ENCODE measurements around the gene BASP1. TPM values are rescaled to one million over a fixed set of nuclear protein-coding genes. Genes with fewer than 3 reads are reported as not detected.
A peak's percentile ranks its signal among the peaks of the same experiment; 100 is the strongest.

BASP1 gene
- total and polyA plus RNA-seq, 2 donors (not counting 1 experiment from before 2014, with no cell fraction given): 53.0 to 66.4 TPM

DNA sequence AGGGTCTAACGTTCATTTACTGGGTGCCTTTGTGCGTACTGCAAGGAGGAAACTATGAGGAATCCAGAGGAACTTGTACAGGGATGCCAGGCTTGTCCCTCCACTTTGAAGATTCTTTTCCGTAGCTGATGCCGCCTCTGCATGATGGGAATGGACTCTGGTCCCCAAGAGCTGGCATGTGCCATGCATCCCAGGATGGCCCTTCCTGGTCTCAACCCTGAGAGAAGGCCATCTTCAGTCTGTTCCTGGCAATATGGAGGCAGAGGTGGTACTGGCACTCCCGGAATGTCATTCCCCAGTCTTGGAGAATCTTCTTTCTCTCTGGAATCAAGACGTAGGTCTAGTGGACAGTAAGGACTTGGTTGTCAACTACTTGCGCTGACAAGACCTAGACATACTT, 61.5 kb downstream of the BASP1 start:
- Histone ChIP-seq H3K27ac (ENCODE audit: low read length in 2 of 2) (peak overlapping the region; percentile 62 to 85), H3K79me2 (ENCODE audit: control insufficient read depth, insufficient read depth, low read length) (peaks cover 55% of the 10 kb centered on the region), H3K4me1 (ENCODE audit: control insufficient read depth in 2 of 2, insufficient read depth in 2 of 2, low read length in 2 of 2) (peaks cover 70 to 72% of the 10 kb centered on the region in 2 donors), H4K20me1 (ENCODE audit: control insufficient read depth, insufficient read depth, low read length, poor library complexity, severe bottlenecking) (no peaks in the 10 kb centered on the region), H3K4me3 (ENCODE audit: control extremely low read depth in 1 of 5, extremely low read depth in 1 of 5, insufficient read depth in 1 of 5, low read depth in 2 of 5, low read length in 4 of 5) (no peak overlapping the region), H2AFZ (ENCODE audit: insufficient read depth, low read depth, low read length, poor library complexity, severe bottlenecking) (no peak overlapping the region), H3K27me3 (replicated peaks in 1 of 4; ENCODE audit: control extremely low read depth in 1 of 4, control insufficient read depth in 3 of 4, insufficient read depth in 4 of 4, low read length in 3 of 4) (no peaks in the 10 kb centered on the region), H3K9ac (ENCODE audit: low read length) (no peak overlapping the region), H3K4me2 (replicated peaks; ENCODE audit: low read depth, low read length, poor library complexity, severe bottlenecking) (peak overlapping the region; percentile 60), H3K36me3 (replicated peaks in 1 of 2; ENCODE audit: control extremely low read depth in 1 of 2, control insufficient read depth in 1 of 2, extremely low read depth in 1 of 2, insufficient read depth in 2 of 2, low read length in 1 of 2) (peaks cover 0 to 13% of the 10 kb centered on the region in 2 experiments), H3K9me3 (ENCODE audit: control extremely low read depth in 1 of 3, control insufficient read depth in 2 of 3, insufficient read depth in 1 of 3, low read length in 2 of 3) (peaks cover 0 to 21% (median 0%) of the 10 kb centered on the region in 3 donors)
- DNase-seq (no peak), ATAC-seq (ENCODE audit: low read depth) (no peak)
- POLR2A ChIA-PET: interaction anchor here (1.2 kb wide), 1 partner anchor 12 kb away, joined by 6 read pairs; no protein-coding TSS in a partner anchor
- TF ChIP-seq CTCF (IDR thresholded peaks at IDR 0.05) (no peak), EZH2 (IDR thresholded peaks at IDR 0.05; ENCODE audit: borderline replicate concordance, insufficient read depth, low read depth, low read length, poor library complexity, severe bottlenecking) (no peak)
- intact Hi-C loops (cut with micrococcal nuclease): loop anchor here (1.0 kb wide), 1 partner anchor 10 kb away; no protein-coding TSS in a partner anchor
- peak overlapping the region; percentile 88 for H3K27ac Mint-ChIP-seq
- no peaks in the 10 kb centered on the region for H3K9me3 Mint-ChIP-seq (ENCODE audit: insufficient read depth)
- CTCF ChIA-PET: interaction anchor here (1.3 to 1.5 kb wide), 4 partner anchors 8 to 45 kb away, joined by 3 to 5 read pairs (median 4); no protein-coding TSS in a partner anchor
- WGBS (ENCODE audit: insufficient coverage): 91% methylated on average over 6 of the region's 7 CpGs
- no peaks in the 10 kb centered on the region for H3K27me3 Mint-ChIP-seq
- peak overlapping the region; percentile 71 for H3K4me3 Mint-ChIP-seq
- peaks cover 81% of the 10 kb centered on the region for H3K4me1 Mint-ChIP-seq

DNA sequence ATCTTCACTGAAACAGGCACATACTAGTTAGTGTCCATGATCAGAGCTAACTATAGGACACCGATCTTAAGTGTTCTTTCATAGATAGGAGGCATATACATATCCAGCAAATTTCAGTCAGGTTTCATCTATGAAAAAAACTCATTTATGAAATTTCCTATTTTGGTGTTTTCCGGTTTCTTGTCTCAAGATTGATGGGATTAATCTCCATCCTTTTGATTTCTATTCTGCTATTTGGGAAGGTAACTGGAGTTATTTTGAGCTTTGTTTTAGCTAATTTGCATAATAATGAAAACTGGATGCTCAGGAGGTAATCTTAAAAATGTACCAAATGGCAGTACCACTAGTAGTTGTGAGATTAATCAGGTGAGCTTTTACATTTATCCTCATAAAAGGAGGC, 62.1 kb downstream of the BASP1 start:
- Histone ChIP-seq H3K4me1 (ENCODE audit: control insufficient read depth in 2 of 2, insufficient read depth in 2 of 2, low read length in 2 of 2) (peaks cover 75 to 76% of the 10 kb centered on the region in 2 donors), H3K9ac (ENCODE audit: low read length) (no peak overlapping the region), H3K27ac (ENCODE audit: low read length in 2 of 2) (peak overlapping the region in 1 of 2 donors; percentile 85), H2AFZ (ENCODE audit: insufficient read depth, low read depth, low read length, poor library complexity, severe bottlenecking) (no peak overlapping the region), H3K4me3 (ENCODE audit: control extremely low read depth in 1 of 5, extremely low read depth in 1 of 5, insufficient read depth in 1 of 5, low read depth in 2 of 5, low read length in 4 of 5) (no peak overlapping the region), H3K36me3 (replicated peaks in 1 of 2; ENCODE audit: control extremely low read depth in 1 of 2, control insufficient read depth in 1 of 2, extremely low read depth in 1 of 2, insufficient read depth in 2 of 2, low read length in 1 of 2) (peaks cover 0 to 13% of the 10 kb centered on the region in 2 experiments), H3K79me2 (ENCODE audit: control insufficient read depth, insufficient read depth, low read length) (peaks cover 50% of the 10 kb centered on the region), H4K20me1 (ENCODE audit: control insufficient read depth, insufficient read depth, low read length, poor library complexity, severe bottlenecking) (no peaks in the 10 kb centered on the region), H3K9me3 (ENCODE audit: control extremely low read depth in 1 of 3, control insufficient read depth in 2 of 3, insufficient read depth in 1 of 3, low read length in 2 of 3) (peaks cover 0 to 23% (median 0%) of the 10 kb centered on the region in 3 donors), H3K4me2 (replicated peaks; ENCODE audit: low read depth, low read length, poor library complexity, severe bottlenecking) (no peak overlapping the region), H3K27me3 (replicated peaks in 1 of 4; ENCODE audit: control extremely low read depth in 1 of 4, control insufficient read depth in 3 of 4, insufficient read depth in 4 of 4, low read length in 3 of 4) (no peaks in the 10 kb centered on the region)
- Mint-ChIP-seq H3K27ac (peak overlapping the region; percentile 88), H3K27me3 (no peaks in the 10 kb centered on the region), H3K4me3 (peak overlapping the region; percentile 32), H3K4me1 (peaks cover 79% of the 10 kb centered on the region), H3K9me3 (ENCODE audit: insufficient read depth) (no peaks in the 10 kb centered on the region)
- POLR2A ChIA-PET: interaction anchor here (1.2 kb wide), 1 partner anchor 13 kb away, joined by 6 read pairs; no protein-coding TSS in a partner anchor
- ATAC-seq (ENCODE audit: low read depth) (no peak), DNase-seq (no peak)
- no CpG with 5 or more reads among the region's 2 CpGs for WGBS (ENCODE audit: insufficient coverage)
- no peak for TF ChIP-seq EZH2 (IDR thresholded peaks at IDR 0.05; ENCODE audit: borderline replicate concordance, insufficient read depth, low read depth, low read length, poor library complexity, severe bottlenecking)
- TF ChIP-seq CTCF (IDR thresholded peaks at IDR 0.05): no peak
- intact Hi-C loops (cut with micrococcal nuclease): no loop called here
- CTCF ChIA-PET: interaction anchor here (1.0 to 1.4 kb wide), 4 partner anchors 8 to 63 kb away, joined by 3 to 6 read pairs (median 4); no protein-coding TSS in a partner anchor

Data from B cell (primary cell).